GM18517 (cell line): Measurements from ENCODE around the gene WNT3A.

Experiments
- ATAC-seq: cut with Tn5 transposase; IDR thresholded peaks from one replicate; pipeline ENCODE4 v1.9.1; 2021; ENCODE audit warnings: mild to moderate bottlenecking, moderate library complexity; ENCODE audit not compliant: unreplicated experiment

Gene WNT3A

GRCh38 chr1:228096416-228097332 lies 89.9 kb downstream of the WNT3A start:
- no peak for ATAC-seq

- no peak for ATAC-seq
Measured at GRCh38 chr1:228097333-228098081, 90.7 kb downstream of the WNT3A start.

- ATAC-seq: no peak
Measured at GRCh38 chr1:228098323-228098931, 91.6 kb downstream of the WNT3A start.

- no peak for ATAC-seq
Measured at GRCh38 chr1:228099331-228099732, 92.5 kb downstream of the WNT3A start.

- no peak for ATAC-seq
Measured at GRCh38 chr1:228100822-228101613, 94.2 kb downstream of the WNT3A start.

- ATAC-seq: no peak
Measured at GRCh38 chr1:228101614-228101993, 94.8 kb downstream of the WNT3A start.

- ATAC-seq: no peak
Measured at GRCh38 chr1:228101994-228102790, 95.4 kb downstream of the WNT3A start.

GRCh38 chr1:228102791-228103620 lies 96.2 kb downstream of the WNT3A start, which contains the start of gene C1orf35:
TSS of gene C1orf35 (minus strand) at chr1:228103325. CDS start at chr1:228103227, 98 bp downstream.
- ATAC-seq: peak; percentile 61

GRCh38 chr1:228104526-228105269 lies 97.9 kb downstream of the WNT3A start:
- ATAC-seq: no peak

- no peak for ATAC-seq
Measured at GRCh38 chr1:228105270-228105995, 98.6 kb downstream of the WNT3A start.

- ATAC-seq: no peak
Measured at GRCh38 chr1:228105996-228106799, 99.4 kb downstream of the WNT3A start.

- ATAC-seq: no peak
Measured at GRCh38 chr1:228106800-228107054, 99.9 kb downstream of the WNT3A start.

- ATAC-seq: no peak
Measured at GRCh38 chr1:228107636-228108035, 100.8 kb downstream of the WNT3A start.

GRCh38 chr1:228108055-228108690 lies 101.4 kb downstream of the WNT3A start:
- no peak for ATAC-seq

GRCh38 chr1:228108742-228109072 lies 101.9 kb downstream of the WNT3A start:
- ATAC-seq: no peak

- ATAC-seq: peak; percentile 89
Measured at GRCh38 chr1:228109073-228109961, 102.5 kb downstream of the WNT3A start, which contains the start of gene MRPL55. TSS of gene MRPL55 (minus strand) at chr1:228109299. CDS start at chr1:228108260, 1,039 bp downstream.
